AML-193 (cell line): ENCODE data around the gene BRAF.
A peak's percentile ranks its signal among the peaks of the same experiment; 100 is the strongest.
"Not testable (repeated sequence)": the region's sequence is repeated elsewhere in the genome, so short reads cannot be mapped to it uniquely, and the experiment has no call there.

Experiments
- DNase-seq, 2 experiments: peaks; one replicate each; lab custom pipeline; 2025; lab: John Stamatoyannopoulos, UW

Gene BRAF

GRCh38 chr7:140877249-140877524 is 47.5 kb downstream of the BRAF start:
- no peak for DNase-seq

GRCh38 chr7:140876519-140877248 is 48.0 kb downstream of the BRAF start:
- DNase-seq: peak; percentile 57 to 66

GRCh38 chr7:140873434-140873833 is 51.3 kb downstream of the BRAF start:
- no peak for DNase-seq

GRCh38 chr7:140870003-140870402 is 54.7 kb downstream of the BRAF start:
- DNase-seq: no peak

- no peak for DNase-seq
These were observed 55.3 kb downstream of the BRAF start for GRCh38 chr7:140869430-140869829.

- DNase-seq: no peak
These were observed 57.0 kb downstream of the BRAF start for GRCh38 chr7:140867467-140868462.

- no peak for DNase-seq
These were observed 57.8 kb downstream of the BRAF start for GRCh38 chr7:140866926-140867325.

- no peak for DNase-seq
These were observed 60.0 kb downstream of the BRAF start for GRCh38 chr7:140864732-140865131.

- DNase-seq: no peak
These were observed 60.9 kb downstream of the BRAF start for GRCh38 chr7:140863867-140864266.

- no peak for DNase-seq
These were observed 61.5 kb downstream of the BRAF start for GRCh38 chr7:140863184-140863583.

- no peak for DNase-seq
These were observed 67.7 kb downstream of the BRAF start for GRCh38 chr7:140857048-140857447.

GRCh38 chr7:140841166-140841715 is 83.5 kb downstream of the BRAF start:
- DNase-seq: peak; percentile 39 to 62

- no peak for DNase-seq
These were observed 93.0 kb downstream of the BRAF start for GRCh38 chr7:140831724-140832123.

GRCh38 chr7:140829720-140830119 is 95.0 kb downstream of the BRAF start:
- no peak for DNase-seq

- no peak for DNase-seq
These were observed 96.0 kb downstream of the BRAF start for GRCh38 chr7:140828741-140829140.

- DNase-seq: not testable (repeated sequence)
These were observed 107.3 kb downstream of the BRAF start for GRCh38 chr7:140817383-140817782.

GRCh38 chr7:140810830-140811556 is 113.7 kb downstream of the BRAF start:
- DNase-seq: peak; percentile 68 to 77

GRCh38 chr7:140810385-140810784 is 114.3 kb downstream of the BRAF start:
- DNase-seq: no peak

- no peak for DNase-seq
These were observed 145.8 kb downstream of the BRAF start for GRCh38 chr7:140778975-140779374.

GRCh38 chr7:140778568-140778967 is 146.2 kb downstream of the BRAF start:
- DNase-seq: no peak

GRCh38 chr7:140774371-140774770 is 150.4 kb downstream of the BRAF start:
- DNase-seq: no peak

- no peak for DNase-seq
These were observed 151.6 kb downstream of the BRAF start for GRCh38 chr7:140773104-140773503.
